Caco-2 (cell line): ENCODE measurements around the gene COL24A1. TPM values are rescaled to one million over a fixed set of nuclear protein-coding genes. Genes with fewer than 3 reads are reported as not detected.
A peak's percentile ranks its signal among the peaks of the same experiment; 100 is the strongest.
"Not testable (repeated sequence)": the region's sequence is repeated elsewhere in the genome, so short reads cannot be mapped to it uniquely, and the experiment has no call there.

Experiments used
- BruUV-seq: library from RNA; stranded (reverse); fragments of 400-500 nt; replicated peaks from 2 replicates; lab custom pipeline; 2021; lab: Mats Ljungman, UMichigan
- CTCF ChIA-PET: fragments of 300-600 bp; sonication (Branson Sonifier 250); formaldehyde crosslinking; loops from one replicate; lab custom pipeline; 2022; ENCODE audit warnings: antibody characterized with exemption; lab: Charles Lee
- POLR2A ChIA-PET: fragments of 300-600 bp; sonication (Branson Sonifier 250); formaldehyde crosslinking; loops from one replicate; lab custom pipeline; 2022; ENCODE audit warnings: antibody characterized with exemption; lab: Charles Lee
- DNase-seq, 2 experiments: peaks; one replicate each; pipeline versions ENCODE4 v3.0.0 to v3.0.0-alpha.2; 2020 to 2022
- H3K27me3 ChIP-seq: replicated peaks from 2 replicates; pipeline ENCODE4 v1.6.0; 2011; ENCODE audit warnings: low read length; ENCODE audit not compliant: control insufficient read depth, insufficient read depth
- H3K36me3 ChIP-seq: 2 replicates; pipeline ENCODE4 v1.5.1; 2011; ENCODE audit warnings: low read length; ENCODE audit not compliant: control insufficient read depth, insufficient read depth
- H3K4me1 ChIP-seq: fragments of 250-450 bp; sonication (Bioruptor Pico); 2 replicates; pipeline ENCODE4 v1.5.1; 2020; ENCODE audit warnings: mild to moderate bottlenecking
- H3K4me3 ChIP-seq: 2 replicates; pipeline ENCODE4 v1.5.1; 2011; ENCODE audit warnings: low read depth, mild to moderate bottlenecking, control low read depth, low read length
- H3K9me3 ChIP-seq: fragments of 250-450 bp; sonication (Bioruptor Pico); 2 replicates; pipeline ENCODE4 v1.5.1; 2020; ENCODE audit warnings: mild to moderate bottlenecking, moderate library complexity
- H3K27ac Mint-ChIP-seq: one replicate; pipeline ENCODE4 v1.8.0; 2022; ENCODE audit warnings: mixed read lengths; ENCODE audit not compliant: unreplicated experiment
- H3K27me3 Mint-ChIP-seq: one replicate; pipeline ENCODE4 v1.8.0; 2022; ENCODE audit warnings: mixed read lengths; ENCODE audit not compliant: insufficient read depth, unreplicated experiment
- H3K36me3 Mint-ChIP-seq: one replicate; pipeline ENCODE4 v1.8.0; 2022; ENCODE audit warnings: mild to moderate bottlenecking, mixed read lengths; ENCODE audit not compliant: insufficient read depth, unreplicated experiment
- H3K4me1 Mint-ChIP-seq: one replicate; pipeline ENCODE4 v1.8.0; 2022; ENCODE audit warnings: low read depth, mixed read lengths; ENCODE audit not compliant: unreplicated experiment
- H3K4me3 Mint-ChIP-seq: one replicate; pipeline ENCODE4 v1.8.0; 2022; ENCODE audit warnings: mild to moderate bottlenecking, moderate library complexity, mixed read lengths; ENCODE audit not compliant: unreplicated experiment
- H3K9me3 Mint-ChIP-seq: one replicate; pipeline ENCODE4 v1.8.0; 2022; ENCODE audit warnings: mixed read lengths; ENCODE audit not compliant: unreplicated experiment
- intact Hi-C: fragments of 100-400 bp; cut with micrococcal nuclease; formaldehyde crosslinking; loops from one replicate; pipeline ENCODE4 v1.10.0; 2022; ENCODE audit not compliant: unreplicated experiment
- total RNA-seq: library from RNA; stranded (reverse); gene quantifications from 2 replicates; pipeline ENCODE4 v1.2.3, GENCODE V29; 2022
- TF ChIP-seq, protein P1 (sequence below), 2 experiments: fragments of 200-600 bp in 1 of 2; IDR thresholded peaks; 1 replicate in 1 of 2; 2 replicates in 1 of 2; pipeline versions ENCODE4 v1.5.1 to v1.8.0; 2011 to 2022; ENCODE audit warnings: antibody characterized with exemption in 1 of 2, control low read depth in 1 of 2, inconsistent platforms in 1 of 2, low read depth in 1 of 2, low read length in 1 of 2, mild to moderate bottlenecking in 1 of 2, moderate library complexity in 1 of 2; ENCODE audit not compliant: insufficient read depth in 1 of 2, severe bottlenecking in 1 of 2, unreplicated experiment in 1 of 2

COL24A1 gene
- total RNA-seq, 1 experiment from 2014 or later = 0.07 TPM

DNA sequence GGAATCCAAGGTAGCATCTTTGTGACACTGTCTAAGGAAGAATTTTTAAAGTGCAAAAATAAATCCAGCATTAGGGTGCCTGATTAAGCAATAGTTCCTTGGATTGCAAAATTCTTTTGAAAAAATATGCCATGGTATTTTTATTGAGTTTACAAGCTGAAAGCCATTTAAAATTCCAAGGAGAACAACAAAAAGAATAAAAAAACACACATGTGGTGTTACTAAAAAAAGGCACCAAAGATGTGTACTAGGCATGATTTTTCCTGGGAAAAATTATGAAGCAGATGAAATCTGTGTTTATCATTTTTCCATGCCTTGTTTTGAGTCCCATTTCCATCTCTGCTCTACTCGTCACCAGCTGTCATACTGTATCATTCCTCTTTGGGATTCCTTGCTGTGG is 291.4 kb downstream of the COL24A1 start:
- no peaks in the 10 kb centered on the region for H3K4me1 ChIP-seq
- ChIA-PET POLR2A (no interaction called here), CTCF (no interaction called here)
- no peak for DNase-seq
- no peak overlapping the region for H3K4me3 ChIP-seq
- no peaks in the 10 kb centered on the region for H3K9me3 ChIP-seq
- TF ChIP-seq, protein P1, sequence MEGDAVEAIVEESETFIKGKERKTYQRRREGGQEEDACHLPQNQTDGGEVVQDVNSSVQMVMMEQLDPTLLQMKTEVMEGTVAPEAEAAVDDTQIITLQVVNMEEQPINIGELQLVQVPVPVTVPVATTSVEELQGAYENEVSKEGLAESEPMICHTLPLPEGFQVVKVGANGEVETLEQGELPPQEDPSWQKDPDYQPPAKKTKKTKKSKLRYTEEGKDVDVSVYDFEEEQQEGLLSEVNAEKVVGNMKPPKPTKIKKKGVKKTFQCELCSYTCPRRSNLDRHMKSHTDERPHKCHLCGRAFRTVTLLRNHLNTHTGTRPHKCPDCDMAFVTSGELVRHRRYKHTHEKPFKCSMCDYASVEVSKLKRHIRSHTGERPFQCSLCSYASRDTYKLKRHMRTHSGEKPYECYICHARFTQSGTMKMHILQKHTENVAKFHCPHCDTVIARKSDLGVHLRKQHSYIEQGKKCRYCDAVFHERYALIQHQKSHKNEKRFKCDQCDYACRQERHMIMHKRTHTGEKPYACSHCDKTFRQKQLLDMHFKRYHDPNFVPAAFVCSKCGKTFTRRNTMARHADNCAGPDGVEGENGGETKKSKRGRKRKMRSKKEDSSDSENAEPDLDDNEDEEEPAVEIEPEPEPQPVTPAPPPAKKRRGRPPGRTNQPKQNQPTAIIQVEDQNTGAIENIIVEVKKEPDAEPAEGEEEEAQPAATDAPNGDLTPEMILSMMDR (IDR thresholded peaks at IDR 0.05; ENCODE audit: insufficient read depth in 1 of 2, low read depth in 1 of 2, low read length in 1 of 2, severe bottlenecking in 1 of 2, unreplicated experiment in 1 of 2) = no peak
- Mint-ChIP-seq H3K36me3 (no peaks in the 10 kb centered on the region), H3K27me3 (no peaks in the 10 kb centered on the region), H3K9me3 (no peaks in the 10 kb centered on the region), H3K4me3 (no peak overlapping the region), H3K4me1 (no peaks in the 10 kb centered on the region), H3K27ac (no peak overlapping the region)
- intact Hi-C loops = no loop called here
- no peaks in the 10 kb centered on the region for H3K27me3 ChIP-seq
- H3K36me3 ChIP-seq = no peaks in the 10 kb centered on the region
- no TSS peak for BruUV-seq

DNA sequence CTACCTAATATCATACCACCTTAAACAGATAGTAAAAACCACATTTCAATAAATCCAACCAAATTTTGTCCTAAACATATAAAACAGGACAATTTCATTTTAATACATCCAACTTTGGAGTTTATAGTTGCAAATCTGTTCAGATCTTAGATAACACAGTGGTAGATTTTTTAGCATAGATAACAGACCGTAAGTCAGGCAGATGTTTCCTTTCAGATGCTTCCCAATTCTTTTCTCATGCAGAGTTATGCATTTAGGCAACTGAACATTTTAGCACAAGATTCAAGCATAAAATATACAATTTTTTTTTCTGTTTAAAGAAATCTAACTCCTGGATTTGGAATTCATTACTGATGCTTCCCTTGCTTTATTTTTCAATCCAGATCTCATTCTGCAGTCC is 291.8 kb downstream of the COL24A1 start:
- TF ChIP-seq, protein P1 (IDR thresholded peaks at IDR 0.05; ENCODE audit: insufficient read depth in 1 of 2, low read depth in 1 of 2, low read length in 1 of 2, severe bottlenecking in 1 of 2, unreplicated experiment in 1 of 2) = no peak
- H3K9me3 ChIP-seq = no peaks in the 10 kb centered on the region
- CTCF ChIA-PET = no interaction called here

DNA sequence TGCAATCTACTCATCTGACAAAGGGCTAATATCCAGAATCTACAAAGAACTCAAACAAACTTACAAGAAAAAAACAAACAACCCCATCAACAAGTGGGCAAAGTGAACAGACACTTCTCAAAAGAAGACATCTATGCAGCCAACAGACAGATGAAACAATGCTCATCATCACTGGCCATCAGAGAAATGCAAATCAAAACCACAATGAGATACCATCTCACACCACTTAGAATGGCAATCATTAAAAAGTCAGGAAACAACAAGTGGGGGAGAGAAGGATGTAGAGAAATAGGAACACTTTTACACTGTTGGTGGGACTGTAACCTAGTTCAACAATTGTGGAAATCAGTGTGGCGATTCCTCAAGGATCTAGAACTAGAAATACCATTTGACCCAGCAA is 292.9 kb downstream of the COL24A1 start:
- intact Hi-C loops, H3K4me3 ChIP-seq, H3K9me3 ChIP-seq, H3K36me3 Mint-ChIP-seq, CTCF ChIA-PET, H3K4me1 Mint-ChIP-seq, POLR2A ChIA-PET, DNase-seq, H3K9me3 Mint-ChIP-seq, BruUV-seq, H3K4me1 ChIP-seq, H3K27ac Mint-ChIP-seq, H3K27me3 Mint-ChIP-seq, H3K27me3 ChIP-seq, H3K36me3 ChIP-seq, H3K4me3 Mint-ChIP-seq: not testable (repeated sequence)

More for the DNA sequence above, 291.8 kb downstream of the COL24A1 start:
- no TSS peak for BruUV-seq
- POLR2A ChIA-PET = no interaction called here
- no peak overlapping the region for H3K4me3 ChIP-seq
- no peak for DNase-seq
- Mint-ChIP-seq H3K36me3 (no peaks in the 10 kb centered on the region), H3K27me3 (no peaks in the 10 kb centered on the region), H3K4me1 (no peaks in the 10 kb centered on the region), H3K9me3 (no peaks in the 10 kb centered on the region), H3K27ac (no peak overlapping the region), H3K4me3 (no peak overlapping the region)
- H3K4me1 ChIP-seq = no peaks in the 10 kb centered on the region
- no peaks in the 10 kb centered on the region for H3K36me3 ChIP-seq
- no peaks in the 10 kb centered on the region for H3K27me3 ChIP-seq
- intact Hi-C loops = no loop called here

DNA sequence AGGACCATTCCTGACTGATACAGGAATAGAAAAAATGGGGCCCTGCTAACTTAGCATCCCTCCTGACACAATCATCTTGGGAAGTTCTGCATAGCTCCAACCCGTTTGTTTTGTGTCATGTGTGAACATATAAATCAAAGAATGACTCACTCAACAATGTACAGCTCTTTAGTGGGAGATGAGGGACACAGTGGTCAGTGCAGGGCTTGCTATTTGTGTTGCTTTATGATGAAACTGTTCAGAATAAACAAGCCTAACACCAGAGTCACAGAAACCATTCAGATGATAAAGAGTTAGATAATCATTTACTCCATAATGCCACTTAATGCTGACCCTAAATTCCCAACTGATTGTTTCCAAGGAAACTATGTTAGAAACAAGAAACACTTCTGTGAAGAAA is 294.1 kb downstream of the COL24A1 start:
- DNase-seq = peak in 1 of 2 experiments; percentile 20
- no peaks in the 10 kb centered on the region for H3K4me1 Mint-ChIP-seq
- Histone ChIP-seq H3K4me1 (no peaks in the 10 kb centered on the region), H3K36me3 (no peaks in the 10 kb centered on the region), H3K4me3 (no peak overlapping the region), H3K9me3 (no peaks in the 10 kb centered on the region), H3K27me3 (no peaks in the 10 kb centered on the region)
- H3K27ac Mint-ChIP-seq = no peak overlapping the region
- CTCF ChIA-PET = no interaction called here
- intact Hi-C loops = no loop called here
- H3K9me3 Mint-ChIP-seq = no peaks in the 10 kb centered on the region
- H3K4me3 Mint-ChIP-seq = no peak overlapping the region
- POLR2A ChIA-PET = no interaction called here
- H3K36me3 Mint-ChIP-seq = no peaks in the 10 kb centered on the region
- TF ChIP-seq, protein P1 (IDR thresholded peaks at IDR 0.05; ENCODE audit: insufficient read depth in 1 of 2, low read depth in 1 of 2, low read length in 1 of 2, severe bottlenecking in 1 of 2, unreplicated experiment in 1 of 2) = no peak
- peaks cover 9% of the 10 kb centered on the region for H3K27me3 Mint-ChIP-seq
- BruUV-seq = no TSS peak
